Ectodermal cell (in vitro differentiated cells): Measurements from ENCODE around the gene SPINDOC.
"Not testable (repeated sequence)": the region's sequence is repeated elsewhere in the genome, so short reads cannot be mapped to it uniquely, and the experiment has no call there.

Source experiments
- H3K27ac ChIP-seq: 2 replicates; pipeline ENCODE4 v1.7.0; 2013; ENCODE audit warnings: mild to moderate bottlenecking, low read depth, low read length; ENCODE audit not compliant: insufficient read depth, poor library complexity, severe bottlenecking
- H3K27me3 ChIP-seq: 2 replicates; pipeline ENCODE4 v1.7.0; 2013; ENCODE audit warnings: mild to moderate bottlenecking, low read length; ENCODE audit not compliant: insufficient read depth, control insufficient read depth, poor library complexity, severe bottlenecking
- H3K36me3 ChIP-seq: one replicate; pipeline ENCODE4 v1.7.0; 2013; ENCODE audit warnings: low read length; ENCODE audit not compliant: control insufficient read depth, insufficient read depth
- H3K4me1 ChIP-seq: one replicate; pipeline ENCODE4 v1.7.0; 2013; ENCODE audit warnings: low read length; ENCODE audit not compliant: control insufficient read depth, insufficient read depth
- H3K4me3 ChIP-seq: 2 replicates; pipeline ENCODE4 v1.7.0; 2013; ENCODE audit warnings: low read depth, low read length, control low read depth; ENCODE audit not compliant: insufficient read depth
- H3K9me3 ChIP-seq: 2 replicates; pipeline ENCODE4 v1.7.0; 2013; ENCODE audit warnings: mild to moderate bottlenecking, low read length, moderate library complexity; ENCODE audit not compliant: control insufficient read depth
- WGBS, 2 experiments: methylation state at CpG; one replicate each; pipeline ENCODE4 v1.1.7; 2013; ENCODE audit warnings: missing lambda C conversion rate in 2 of 2; 5-methylcytosine and 5-hydroxymethylcytosine counted together

The SPINDOC gene

DNA sequence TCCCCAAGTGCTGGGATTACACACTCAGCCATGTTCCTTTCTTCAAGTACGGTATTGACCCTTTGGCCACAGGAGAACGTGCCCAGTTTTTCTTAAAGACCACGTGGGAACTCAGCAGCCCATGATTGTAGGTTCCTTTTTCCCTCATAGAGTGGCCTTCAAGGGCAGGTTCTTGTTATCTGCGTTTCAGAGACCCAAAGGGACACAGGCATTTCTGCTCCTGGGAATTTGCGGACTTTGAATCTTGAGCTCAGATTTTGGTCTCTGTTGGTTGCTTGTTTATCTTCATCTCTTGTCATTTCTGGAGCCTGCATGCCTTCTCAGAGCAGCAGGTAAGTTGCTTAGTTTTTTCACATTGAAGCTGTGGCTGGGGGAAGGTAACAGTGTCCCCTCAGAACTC is 37.7 kb downstream of the SPINDOC start:
- Histone ChIP-seq H3K4me1 (peaks cover 5% of the 10 kb centered on the region), H3K36me3 (no peaks in the 10 kb centered on the region), H3K9me3 (no peaks in the 10 kb centered on the region), H3K27me3 (no peaks in the 10 kb centered on the region), H3K4me3 (no peak overlapping the region), H3K27ac (no peak overlapping the region)
- 93 to 94% methylated on average over 5 of the region's 5 CpGs for WGBS, 2 experiments

DNA sequence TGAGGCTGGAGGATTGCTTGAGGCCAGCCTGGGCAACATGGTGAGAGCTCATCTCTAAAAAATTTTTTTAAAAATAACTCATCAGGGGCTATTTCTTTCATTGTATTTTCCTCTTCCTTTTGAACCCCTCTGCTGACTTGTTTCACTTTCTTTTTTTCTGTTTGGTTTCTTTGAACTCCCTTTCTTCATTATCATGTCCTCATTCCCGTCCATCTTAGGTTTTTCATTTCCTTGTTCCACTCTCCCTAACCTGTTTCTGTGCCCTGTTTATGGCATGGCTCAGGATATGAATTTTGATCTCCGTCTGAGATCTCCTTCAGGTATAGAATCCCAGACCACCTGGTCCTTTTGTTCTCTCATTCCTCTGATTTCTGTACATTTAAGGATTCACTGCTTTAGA is 38.1 kb downstream of the SPINDOC start:
- no peak overlapping the region for H3K27ac ChIP-seq

DNA sequence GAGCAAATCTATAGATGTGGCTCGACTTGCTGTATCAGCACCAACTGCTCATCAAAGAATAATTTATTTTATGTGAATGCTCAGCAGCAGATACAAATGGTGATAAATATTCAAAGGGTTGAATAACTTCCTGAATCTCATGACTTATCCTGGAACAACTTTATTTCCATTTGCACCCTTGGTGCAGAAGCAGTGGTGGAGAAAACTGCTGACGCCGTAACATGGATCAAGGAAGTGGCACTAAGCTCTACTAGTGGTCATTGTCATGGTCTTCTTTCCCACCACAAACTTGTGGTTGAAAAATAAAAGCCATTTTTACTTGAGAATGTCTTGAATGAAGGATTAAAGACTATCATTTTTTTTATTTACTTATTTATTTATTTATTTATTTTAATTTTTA is 40.2 kb downstream of the SPINDOC start:
- H3K27ac ChIP-seq: no peak overlapping the region
- no peaks in the 10 kb centered on the region for H3K9me3 ChIP-seq
- H3K4me1 ChIP-seq: peaks cover 5% of the 10 kb centered on the region
- H3K27me3 ChIP-seq: no peaks in the 10 kb centered on the region
- H3K36me3 ChIP-seq: no peaks in the 10 kb centered on the region
- no peak overlapping the region for H3K4me3 ChIP-seq
- 91 to 96% methylated on average over 3 of the region's 3 CpGs for WGBS, 2 experiments

More for the DNA sequence above, 38.1 kb downstream of the SPINDOC start:
- Histone ChIP-seq H3K4me3 (no peak overlapping the region), H3K36me3 (no peaks in the 10 kb centered on the region), H3K4me1 (peaks cover 5% of the 10 kb centered on the region), H3K9me3 (no peaks in the 10 kb centered on the region), H3K27me3 (no peaks in the 10 kb centered on the region)
- WGBS, 2 experiments: 87% methylated on average over 2 of the region's 2 CpGs

GRCh38 chr11:63854696-63855095 is 41.4 kb downstream of the SPINDOC start:
- peaks cover 5% of the 10 kb centered on the region for H3K4me1 ChIP-seq
- H3K36me3 ChIP-seq: no peaks in the 10 kb centered on the region
- H3K4me3 ChIP-seq: no peak overlapping the region
- no peaks in the 10 kb centered on the region for H3K27me3 ChIP-seq
- H3K9me3 ChIP-seq: no peaks in the 10 kb centered on the region
- WGBS, 2 experiments: 93 to 100% methylated on average over 4 of the region's 4 CpGs
- H3K27ac ChIP-seq: no peak overlapping the region

- no peaks in the 10 kb centered on the region for H3K27me3 ChIP-seq
- H3K4me1 ChIP-seq: peaks cover 5% of the 10 kb centered on the region
- H3K36me3 ChIP-seq: no peaks in the 10 kb centered on the region
- no peak overlapping the region for H3K4me3 ChIP-seq
- 91 to 97% methylated on average over 2 of the region's 2 CpGs for WGBS, 2 experiments
- no peak overlapping the region for H3K27ac ChIP-seq
- H3K9me3 ChIP-seq: no peaks in the 10 kb centered on the region
These were observed 42.7 kb downstream of the SPINDOC start for GRCh38 chr11:63855975-63856374.

- Histone ChIP-seq H3K9me3 (no peaks in the 10 kb centered on the region), H3K27ac (no peak overlapping the region), H3K27me3 (no peaks in the 10 kb centered on the region), H3K4me3 (no peak overlapping the region), H3K4me1 (no peaks in the 10 kb centered on the region), H3K36me3 (no peaks in the 10 kb centered on the region)
- WGBS, 2 experiments: 91 to 93% methylated on average over 11 of the region's 11 CpGs
These were observed 45.6 kb downstream of the SPINDOC start for GRCh38 chr11:63858628-63859550.

DNA sequence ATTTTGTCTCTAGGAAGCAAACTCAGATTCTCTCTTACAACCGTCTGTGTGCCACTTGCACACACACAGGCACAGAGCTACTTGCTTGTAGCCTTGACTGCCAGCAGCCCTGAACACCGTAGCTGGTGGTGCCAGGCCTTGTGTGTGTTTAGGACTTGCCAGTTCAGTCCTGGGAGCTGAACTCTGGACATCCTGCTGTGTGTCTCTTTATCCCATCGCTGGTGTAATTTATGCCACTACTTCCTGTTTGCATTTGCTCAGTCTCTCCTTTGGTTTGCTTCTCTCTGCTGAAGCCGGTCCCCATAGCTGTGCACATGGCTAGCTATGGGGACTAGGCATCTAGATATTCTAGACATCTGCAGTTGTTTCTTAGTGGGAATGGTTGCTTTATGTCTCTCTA is 49.7 kb downstream of the SPINDOC start:
- WGBS, 2 experiments: 81 to 88% methylated on average over 4 of the region's 4 CpGs
- no peaks in the 10 kb centered on the region for H3K27me3 ChIP-seq
- H3K27ac ChIP-seq: no peak overlapping the region
- H3K9me3 ChIP-seq: no peaks in the 10 kb centered on the region
- H3K4me3 ChIP-seq: no peak overlapping the region
- no peaks in the 10 kb centered on the region for H3K4me1 ChIP-seq
- no peaks in the 10 kb centered on the region for H3K36me3 ChIP-seq

- H3K27ac ChIP-seq: not testable (repeated sequence)
These were observed 50.4 kb downstream of the SPINDOC start for GRCh38 chr11:63863620-63864019.

DNA sequence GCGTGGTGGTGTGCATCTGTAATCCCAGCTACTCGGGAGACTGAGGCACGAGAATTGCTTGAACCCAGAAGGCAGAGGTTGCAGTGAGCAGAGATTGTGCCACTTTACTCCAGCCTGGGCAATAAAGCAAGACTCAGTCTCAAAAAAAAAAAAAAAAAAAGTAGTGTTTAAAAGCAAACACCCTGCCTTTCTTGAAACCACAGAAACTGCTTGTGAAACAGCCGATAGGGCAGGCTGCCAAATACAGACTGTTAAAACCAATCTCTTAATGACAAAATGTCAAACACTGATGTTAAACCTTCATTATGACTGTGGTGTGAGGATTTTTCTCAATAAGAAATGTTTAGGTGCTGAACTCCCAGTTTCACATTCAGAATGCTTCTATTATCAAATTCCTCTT is 53.0 kb downstream of the SPINDOC start:
- WGBS, 2 experiments: 94 to 96% methylated on average over 4 of the region's 4 CpGs
- no peaks in the 10 kb centered on the region for H3K9me3 ChIP-seq
- no peak overlapping the region for H3K27ac ChIP-seq

More at GRCh38 chr11:63863620-63864019, 50.4 kb downstream of the SPINDOC start:
- not testable (repeated sequence) for H3K4me1 ChIP-seq, H3K4me3 ChIP-seq, H3K27me3 ChIP-seq, H3K9me3 ChIP-seq, H3K36me3 ChIP-seq
- 93 to 97% methylated on average over 5 to 6 of the region's 6 CpGs for WGBS, 2 experiments

GRCh38 chr11:63867511-63867910 is 54.3 kb downstream of the SPINDOC start:
- Histone ChIP-seq H3K27ac (no peak overlapping the region), H3K4me3 (no peak overlapping the region), H3K4me1 (peaks cover 10% of the 10 kb centered on the region), H3K9me3 (no peaks in the 10 kb centered on the region), H3K27me3 (no peaks in the 10 kb centered on the region), H3K36me3 (no peaks in the 10 kb centered on the region)
- 91 to 93% methylated on average over 4 of the region's 4 CpGs for WGBS, 2 experiments

More for the DNA sequence above, 53.0 kb downstream of the SPINDOC start:
- no peaks in the 10 kb centered on the region for H3K36me3 ChIP-seq
- no peaks in the 10 kb centered on the region for H3K4me1 ChIP-seq
- H3K4me3 ChIP-seq: no peak overlapping the region
- H3K27me3 ChIP-seq: no peaks in the 10 kb centered on the region
